DMS 273 (cell line): ENCODE measurements around the gene RCAN3.
"Not testable (repeated sequence)": the region's sequence is repeated elsewhere in the genome, so short reads cannot be mapped to it uniquely, and the experiment has no call there.

ENCODE experiments used
- DNase-seq: peaks from one replicate; lab custom pipeline; 2025; ENCODE audit not compliant: unreplicated experiment; lab: John Stamatoyannopoulos, UW

Gene RCAN3

GRCh38 chr1:24484199-24484598 lies 18.4 kb upstream of the RCAN3 start:
- no peak for DNase-seq

GRCh38 chr1:24486331-24487065 lies 16.1 kb upstream of the RCAN3 start:
- no peak for DNase-seq

- DNase-seq, result no peak
These were observed 15.2 kb upstream of the RCAN3 start for GRCh38 chr1:24487455-24487854.

- DNase-seq, result not testable (repeated sequence)
These were observed 14.5 kb upstream of the RCAN3 start for GRCh38 chr1:24488159-24488558.

GRCh38 chr1:24489674-24490073 lies 13.0 kb upstream of the RCAN3 start:
- DNase-seq, result no peak

- DNase-seq, result no peak
These were observed 12.4 kb upstream of the RCAN3 start for GRCh38 chr1:24490101-24490781.

GRCh38 chr1:24491577-24492360 lies 10.9 kb upstream of the RCAN3 start:
- peak; percentile 14 for DNase-seq

- not testable (repeated sequence) for DNase-seq
These were observed 9.7 kb upstream of the RCAN3 start for GRCh38 chr1:24492935-24493334.

GRCh38 chr1:24493785-24494184 lies 8.9 kb upstream of the RCAN3 start:
- DNase-seq, result no peak

- DNase-seq, result no peak
These were observed 4.0 kb upstream of the RCAN3 start for GRCh38 chr1:24498589-24498988.

GRCh38 chr1:24500448-24501048 lies 2.1 kb upstream of the RCAN3 start:
- DNase-seq, result no peak

- no peak for DNase-seq
These were observed 1.1 kb upstream of the RCAN3 start for GRCh38 chr1:24501371-24502064.

GRCh38 chr1:24502065-24502708 lies 449 bp upstream of the RCAN3 start:
- peak; percentile 77 for DNase-seq

GRCh38 chr1:24503059-24503751 lies 569 bp downstream of the RCAN3 start:
- peak; percentile 47 for DNase-seq

GRCh38 chr1:24503870-24504523 lies 1.4 kb downstream of the RCAN3 start:
- DNase-seq, result peak; percentile 38

- no peak for DNase-seq
These were observed 1.9 kb downstream of the RCAN3 start for GRCh38 chr1:24504560-24504959.

GRCh38 chr1:24505816-24506215 lies 3.2 kb downstream of the RCAN3 start:
- peak; percentile 52 for DNase-seq

- no peak for DNase-seq
These were observed 4.2 kb downstream of the RCAN3 start for GRCh38 chr1:24506691-24507381.

- DNase-seq, result no peak
These were observed 4.8 kb downstream of the RCAN3 start for GRCh38 chr1:24507405-24507804.
